GOT3 (cell line): ENCODE results near the gene TUBGCP5.

Source experiments
- DNase-seq: peaks from one replicate; lab custom pipeline; 2025; ENCODE audit warnings: mixed read lengths; lab: John Stamatoyannopoulos, UW

The TUBGCP5 gene

GRCh38 chr15:22952796-22953579 is 86.4 kb downstream of the TUBGCP5 start:
- no peak for DNase-seq

GRCh38 chr15:22951381-22952280 is 87.7 kb downstream of the TUBGCP5 start:
- no peak for DNase-seq

GRCh38 chr15:22951031-22951380 is 88.4 kb downstream of the TUBGCP5 start:
- no peak for DNase-seq

GRCh38 chr15:22950256-22950990 is 88.9 kb downstream of the TUBGCP5 start:
- DNase-seq: no peak
